Measurements from ENCODE around the gene EEF1A1. TPM values are rescaled to one million over a fixed set of nuclear protein-coding genes. Genes with fewer than 3 reads are reported as not detected.
"Not testable (repeated sequence)": the region's sequence is repeated elsewhere in the genome, so short reads cannot be mapped to it uniquely, and the experiment has no call there.

Gene EEF1A1
- total RNA-seq, 1 experiment from 2014 or later: 9,713 TPM

GRCh38 chr6:73560853-73561407 lies 40.1 kb upstream of the EEF1A1 start:
- TF ChIP-seq EZH2 (IDR thresholded peaks at IDR 0.05; ENCODE audit: borderline replicate concordance, low read depth, low read length, poor library complexity, severe bottlenecking) (no peak), CTCF (conservative IDR thresholded peaks at IDR 0.05; ENCODE audit: low read depth, low read length) (no peak)
- Histone ChIP-seq H3K4me1 (ENCODE audit: insufficient read depth, low read length, poor library complexity, severe bottlenecking) (no peaks in the 10 kb centered on the region), H3K27me3 (replicated peaks; ENCODE audit: insufficient read depth, low read depth, low read length, poor library complexity) (no peaks in the 10 kb centered on the region), H3K36me3 (ENCODE audit: insufficient read depth, low read length, poor library complexity, severe bottlenecking) (no peaks in the 10 kb centered on the region), H3K27ac (ENCODE audit: low read depth, low read length, poor library complexity, severe bottlenecking) (no peak overlapping the region), H3K9me3 (ENCODE audit: low read depth, low read length, poor library complexity, severe bottlenecking) (no peaks in the 10 kb centered on the region), H3K4me3 (ENCODE audit: low read depth, low read length, poor library complexity, severe bottlenecking) (no peak overlapping the region)
- POLR2A ChIA-PET (ENCODE audit: low non-redundant PET): no interaction called here
- intact Hi-C loops (cut with micrococcal nuclease; ENCODE audit: unreplicated experiment): no loop called here
- no peak for DNase-seq (ENCODE audit: low spot score)
- CTCF ChIA-PET: no interaction called here
- BruUV-seq (replicated peaks): no TSS peak

- CTCF ChIA-PET: interaction anchor here (0.6 kb wide), 1 partner anchor 9 kb away, joined by 3 read pairs; no protein-coding TSS in a partner anchor
- H3K4me3 ChIP-seq (ENCODE audit: low read depth, low read length, poor library complexity, severe bottlenecking): no peak overlapping the region
- no peaks in the 10 kb centered on the region for H3K9me3 ChIP-seq (ENCODE audit: low read depth, low read length, poor library complexity, severe bottlenecking)
- no peaks in the 10 kb centered on the region for H3K27me3 ChIP-seq (replicated peaks; ENCODE audit: insufficient read depth, low read depth, low read length, poor library complexity)
- POLR2A ChIA-PET (ENCODE audit: low non-redundant PET): interaction anchor here (0.7 kb wide), 1 partner anchor 39 kb away, joined by 3 read pairs; no protein-coding TSS in a partner anchor
- no TSS peak for BruUV-seq (replicated peaks)
- no peaks in the 10 kb centered on the region for H3K4me1 ChIP-seq (ENCODE audit: insufficient read depth, low read length, poor library complexity, severe bottlenecking)
- TF ChIP-seq EZH2 (IDR thresholded peaks at IDR 0.05; ENCODE audit: borderline replicate concordance, low read depth, low read length, poor library complexity, severe bottlenecking) (no peak), CTCF (conservative IDR thresholded peaks at IDR 0.05; ENCODE audit: low read depth, low read length) (no peak)
- H3K36me3 ChIP-seq (ENCODE audit: insufficient read depth, low read length, poor library complexity, severe bottlenecking): no peaks in the 10 kb centered on the region
- H3K27ac ChIP-seq (ENCODE audit: low read depth, low read length, poor library complexity, severe bottlenecking): no peak overlapping the region
- no peak for DNase-seq (ENCODE audit: low spot score)
- intact Hi-C loops (cut with micrococcal nuclease; ENCODE audit: unreplicated experiment): no loop called here
Observed at GRCh38 chr6:73560182-73560732, 39.4 kb upstream of the EEF1A1 start.

- POLR2A ChIA-PET (ENCODE audit: low non-redundant PET); H3K4me1 ChIP-seq (ENCODE audit: insufficient read depth, low read length, poor library complexity, severe bottlenecking): not testable (repeated sequence)
- CTCF ChIA-PET: interaction anchor here (0.6 kb wide), 1 partner anchor 9 kb away, joined by 3 read pairs; no protein-coding TSS in a partner anchor
Observed at GRCh38 chr6:73559399-73559794, 38.6 kb upstream of the EEF1A1 start.

More at GRCh38 chr6:73559399-73559794, 38.6 kb upstream of the EEF1A1 start:
- H3K4me3 ChIP-seq (ENCODE audit: low read depth, low read length, poor library complexity, severe bottlenecking); BruUV-seq (replicated peaks); H3K36me3 ChIP-seq (ENCODE audit: insufficient read depth, low read length, poor library complexity, severe bottlenecking); intact Hi-C loops (cut with micrococcal nuclease; ENCODE audit: unreplicated experiment); H3K9me3 ChIP-seq (ENCODE audit: low read depth, low read length, poor library complexity, severe bottlenecking); H3K27ac ChIP-seq (ENCODE audit: low read depth, low read length, poor library complexity, severe bottlenecking); H3K27me3 ChIP-seq (replicated peaks; ENCODE audit: insufficient read depth, low read depth, low read length, poor library complexity); DNase-seq (ENCODE audit: low spot score): not testable (repeated sequence)
